Keratinocyte (primary cell): ENCODE results near the gene RGS13. TPM values are rescaled to one million over a fixed set of nuclear protein-coding genes. Genes with fewer than 3 reads are reported as not detected.

ENCODE experiments used
- DNase-seq: peaks from one replicate; pipeline ENCODE4 v3.0.0-alpha.2; 2011; ENCODE audit warnings: low read depth, missing footprints, low spot score
- FAIRE-seq: peaks from 2 replicates; lab custom pipeline; 2011; peaks lifted over from hg19 to GRCh38; lab: Jason Lieb, UNC
- H2AFZ ChIP-seq: 2 replicates; pipeline ENCODE4 v1.6.0; 2012; ENCODE audit warnings: low read length, control low read depth, inconsistent platforms; ENCODE audit not compliant: control insufficient read depth
- H3K27ac ChIP-seq: 2 replicates; pipeline ENCODE4 v1.5.1; 2011; ENCODE audit warnings: low read length; ENCODE audit not compliant: control insufficient read depth, insufficient read depth
- H3K27me3 ChIP-seq: 3 replicates; pipeline ENCODE4 v1.6.0; 2011; ENCODE audit warnings: low read length; ENCODE audit not compliant: control insufficient read depth, insufficient read depth; ENCODE audit errors: extremely low read depth
- H3K36me3 ChIP-seq, 2 experiments: 2 replicates in 1 of 2; 3 replicates in 1 of 2; pipeline ENCODE4 v1.5.1; 2011; ENCODE audit warnings: low read length in 2 of 2, mild to moderate bottlenecking in 1 of 2; ENCODE audit not compliant: control insufficient read depth in 2 of 2, insufficient read depth in 2 of 2; ENCODE audit errors: extremely low read depth in 1 of 2
- H3K4me1 ChIP-seq: 3 replicates; pipeline ENCODE4 v1.5.1; 2011; ENCODE audit warnings: low read length; ENCODE audit not compliant: control insufficient read depth, insufficient read depth; ENCODE audit errors: extremely low read depth
- H3K4me2 ChIP-seq: 3 replicates; pipeline ENCODE4 v1.6.0; 2011; ENCODE audit warnings: low read depth, low read length; ENCODE audit not compliant: control insufficient read depth, insufficient read depth; ENCODE audit errors: extremely low read depth
- H3K4me3 ChIP-seq, 3 experiments: fragments of 200-600 bp in 1 of 3; sonication (generic) in 1 of 3; 2 replicates in 2 of 3; 3 replicates in 1 of 3; pipeline ENCODE4 v1.5.1; 2011 to 2016; ENCODE audit warnings: low read length in 3 of 3, mild to moderate bottlenecking in 3 of 3, control low read depth in 2 of 3, inconsistent platforms in 1 of 3, low read depth in 1 of 3, mixed read lengths in 1 of 3, mixed run types in 1 of 3, moderate library complexity in 1 of 3; ENCODE audit not compliant: control insufficient read depth in 2 of 3, insufficient read depth in 2 of 3; ENCODE audit errors: extremely low read depth in 1 of 3
- H3K79me2 ChIP-seq: 2 replicates; pipeline ENCODE4 v1.6.0; 2012; ENCODE audit warnings: low read length; ENCODE audit not compliant: control insufficient read depth, insufficient read depth
- H3K9ac ChIP-seq: 3 replicates; pipeline ENCODE4 v1.6.0; 2011; ENCODE audit warnings: low read length; ENCODE audit not compliant: control insufficient read depth, insufficient read depth; ENCODE audit errors: extremely low read depth
- H3K9me1 ChIP-seq: 3 replicates; pipeline ENCODE4 v1.6.0; 2011; ENCODE audit warnings: low read length; ENCODE audit not compliant: control insufficient read depth, insufficient read depth; ENCODE audit errors: extremely low read depth
- H3K9me3 ChIP-seq: 2 replicates; pipeline ENCODE4 v1.5.1; 2012; ENCODE audit warnings: low read depth, low read length; ENCODE audit not compliant: control insufficient read depth
- H4K20me1 ChIP-seq: 3 replicates; pipeline ENCODE4 v1.6.0; 2011; ENCODE audit warnings: low read length; ENCODE audit not compliant: control insufficient read depth, insufficient read depth; ENCODE audit errors: extremely low read depth
- CTCF ChIP-seq, 3 experiments: IDR thresholded peaks in 1 of 3; conservative IDR thresholded peaks in 1 of 3; optimal IDR thresholded peaks in 1 of 3; 2 replicates in 2 of 3; 3 replicates in 1 of 3; pipeline versions ENCODE3 to v1.5.1; 2011; ENCODE audit warnings: low read length in 3 of 3, mild to moderate bottlenecking in 3 of 3, moderate library complexity in 2 of 3, control low read depth in 1 of 3, inconsistent platforms in 1 of 3; ENCODE audit not compliant: insufficient read depth in 2 of 3; ENCODE audit errors: extremely low read depth in 1 of 3
- EZH2 ChIP-seq: IDR thresholded peaks from one replicate; pipeline ENCODE4 v1.6.1; 2012; ENCODE audit warnings: inconsistent platforms, mild to moderate bottlenecking, low read length, moderate library complexity
- dilution Hi-C: fragments of 300-500 bp; cut with MboI; formaldehyde crosslinking; loops from one replicate; pipeline ENCODE4 v1.7.0; 2020; ENCODE audit warnings: low sequenced_read_pairs; ENCODE audit not compliant: extremely low pct_ligation_motif_present
- polyA plus RNA-seq, 5 experiments: library from polyadenylated mRNA; depleted of rRNA in 3 of 5; stranded (reverse) in 3 of 5; stranded (forward) in 1 of 5; unstranded in 1 of 5; fragments of >200 nt; gene quantifications; 1 replicate in 1 of 5; 2 replicates in 3 of 5; 3 replicates in 1 of 5; pipeline versions ENCODE4 v1.2.1 to v1.2.3, GENCODE V29; 2011 to 2012; ENCODE audit warnings: missing spikeins in 2 of 5, low read depth in 1 of 5, low replicate concordance in 1 of 5

The RGS13 gene
- polyA plus RNA-seq, 1 donor (not counting 4 experiments of a cell fraction or from before 2014, with no cell fraction given) = not detected

GRCh38 chr1:192610112-192610889 lies 25.6 kb upstream of the RGS13 start:
- H3K27me3 ChIP-seq = no peaks in the 10 kb centered on the region
- dilution Hi-C loops = no loop called here
- H3K9me1 ChIP-seq = no peaks in the 10 kb centered on the region
- no peak overlapping the region for H3K4me2 ChIP-seq
- H2AFZ ChIP-seq = no peak overlapping the region
- TF ChIP-seq EZH2 = no peak
- peak in 1 of 3 experiments; percentile 13 for TF ChIP-seq CTCF (optimal IDR thresholded peaks at IDR 0.05 in 1 of 3, IDR thresholded peaks at IDR 0.05 in 1 of 3, conservative IDR thresholded peaks at IDR 0.05 in 1 of 3; ENCODE audit: extremely low read depth in 1 of 3, insufficient read depth in 2 of 3, low read length in 3 of 3)
- no peaks in the 10 kb centered on the region for H4K20me1 ChIP-seq
- no peak for DNase-seq
- H3K9me3 ChIP-seq = no peaks in the 10 kb centered on the region
- FAIRE-seq = no peak
- H3K36me3 ChIP-seq = no peaks in the 10 kb centered on the region
- no peak overlapping the region for H3K4me3 ChIP-seq
- no peaks in the 10 kb centered on the region for H3K4me1 ChIP-seq
- no peak overlapping the region for H3K9ac ChIP-seq
- H3K27ac ChIP-seq = no peak overlapping the region
- H3K79me2 ChIP-seq = no peaks in the 10 kb centered on the region

GRCh38 chr1:192615055-192615454 lies 20.9 kb upstream of the RGS13 start:
- Histone ChIP-seq H2AFZ (no peak overlapping the region), H3K9me3 (no peaks in the 10 kb centered on the region), H3K4me3 (no peak overlapping the region), H4K20me1 (no peaks in the 10 kb centered on the region), H3K4me1 (no peaks in the 10 kb centered on the region), H3K9me1 (no peaks in the 10 kb centered on the region), H3K79me2 (no peaks in the 10 kb centered on the region), H3K4me2 (no peak overlapping the region), H3K36me3 (no peaks in the 10 kb centered on the region), H3K27ac (no peak overlapping the region), H3K27me3 (no peaks in the 10 kb centered on the region), H3K9ac (no peak overlapping the region)
- FAIRE-seq = no peak
- no peak for TF ChIP-seq EZH2
- no peak for TF ChIP-seq CTCF (optimal IDR thresholded peaks at IDR 0.05 in 1 of 3, IDR thresholded peaks at IDR 0.05 in 1 of 3, conservative IDR thresholded peaks at IDR 0.05 in 1 of 3; ENCODE audit: extremely low read depth in 1 of 3, insufficient read depth in 2 of 3, low read length in 3 of 3)
- no peak for DNase-seq
- dilution Hi-C loops = no loop called here
